Gastroesophageal sphincter (tissue), 4 donors: Measurements from ENCODE around the gene TFAP2E. TPM values are rescaled to one million over a fixed set of nuclear protein-coding genes. Genes with fewer than 3 reads are reported as not detected.

ENCODE experiments used
- ATAC-seq: fragments of 150-250 bp; one replicate; pipeline ENCODE4 v1.9.1; 2016; ENCODE audit warnings: mild to moderate bottlenecking, moderate library complexity
- H3K27ac ChIP-seq, 4 donors: fragments of 200-600 bp; sonication (generic) in 3 of 4; 1 replicate in 3 of 4; 2 replicates in 1 of 4; pipeline ENCODE4 v1.5.1; 2016 to 2019
- H3K27me3 ChIP-seq: fragments of 200-600 bp; sonication (generic); one replicate; pipeline ENCODE4 v1.5.1; 2019
- H3K36me3 ChIP-seq, 2 donors: fragments of 200-600 bp; sonication (generic); one replicate each; pipeline ENCODE4 v1.5.1; 2019; ENCODE audit warnings: control low read depth in 1 of 2
- H3K4me1 ChIP-seq, 3 donors: fragments of 200-600 bp; sonication (generic); 1 replicate in 2 of 3; 2 replicates in 1 of 3; pipeline ENCODE4 v1.5.1; 2016 to 2019; ENCODE audit warnings: control low read depth in 2 of 3
- H3K4me3 ChIP-seq, 2 donors: fragments of 200-600 bp; sonication (generic); one replicate each; pipeline ENCODE4 v1.5.1; 2019; ENCODE audit warnings: mild to moderate bottlenecking in 1 of 2, moderate library complexity in 1 of 2
- H3K9me3 ChIP-seq, 3 donors: fragments of 200-600 bp; sonication (generic); one replicate each; pipeline ENCODE4 v1.5.1; 2017 to 2019; ENCODE audit warnings: control low read depth in 2 of 3
- EP300 ChIP-seq: sonication (generic); formaldehyde crosslinking; IDR thresholded peaks from one replicate; pipeline ENCODE4 v1.6.1; 2017; ENCODE audit warnings: antibody characterized with exemption, mild to moderate bottlenecking
- POLR2A ChIP-seq, 2 donors: fragments of 450-650 bp; IDR thresholded peaks; one replicate each; pipeline ENCODE4 v1.6.1; 2017; ENCODE audit warnings: antibody characterized with exemption in 2 of 2, mild to moderate bottlenecking in 2 of 2, moderate library complexity in 1 of 2
- POLR2AphosphoS5 ChIP-seq: sonication (generic); formaldehyde crosslinking; IDR thresholded peaks from one replicate; pipeline ENCODE4 v1.6.1; 2017; ENCODE audit warnings: antibody characterized with exemption
- WGBS, 2 donors: methylation state at CpG; one replicate each; pipeline ENCODE4 v1.1.5; 2018; ENCODE audit warnings: low coverage in 1 of 2; 5-methylcytosine and 5-hydroxymethylcytosine counted together
- total RNA-seq, 4 donors: library from RNA; depleted of rRNA; stranded (reverse); fragments of >200 nt; gene quantifications; one replicate each; pipeline ENCODE4 v1.1.0, GENCODE V29; 2016
- TF ChIP-seq, protein P1 (sequence below), 4 experiments: fragments of 200-600 bp in 2 of 4; fragments of 450-650 bp in 2 of 4; sonication (generic) in 1 of 4; IDR thresholded peaks; one replicate each; pipeline ENCODE4 v1.5.1; 2017 to 2019; ENCODE audit warnings: antibody characterized with exemption in 4 of 4, mild to moderate bottlenecking in 2 of 4, moderate library complexity in 2 of 4

Gene TFAP2E
- total RNA-seq, 4 donors from 2014 or later = 0.27 TPM; not detected in 3

DNA sequence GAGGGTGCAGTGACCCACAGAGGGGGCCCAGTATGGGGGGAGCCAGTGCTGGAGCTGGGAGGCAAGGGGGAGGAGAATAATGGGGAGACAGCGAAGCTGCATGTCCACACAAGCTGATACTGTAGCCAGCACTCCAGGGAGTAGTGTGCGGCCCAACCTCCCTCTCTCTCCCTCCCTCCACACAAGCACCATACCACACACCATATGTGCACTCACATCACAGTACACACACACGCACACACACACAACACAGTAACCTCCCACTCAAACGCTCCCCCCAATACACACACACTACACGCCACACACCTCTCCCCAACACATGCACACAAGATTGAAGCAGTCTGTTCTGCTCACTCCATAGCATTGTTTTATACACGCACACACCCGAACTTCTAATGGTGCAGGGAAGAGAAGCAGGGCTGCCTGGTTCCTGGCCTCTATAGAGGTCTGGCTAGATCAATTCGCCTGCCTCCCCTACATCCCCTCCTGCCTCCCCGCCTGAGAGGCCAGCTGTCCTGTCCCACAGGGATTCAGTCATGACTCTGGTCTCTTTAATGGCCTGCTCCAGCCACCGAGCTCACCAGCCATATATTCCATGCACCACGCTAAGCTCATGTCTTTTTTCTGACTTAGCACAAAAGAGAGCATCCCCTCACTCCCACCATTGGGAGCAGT, 11.7 kb upstream of the TFAP2E start:
- H3K36me3 ChIP-seq = peaks cover 0 to 45% of the 10 kb centered on the region in 2 donors
- no peak for TF ChIP-seq EP300
- TF ChIP-seq, protein P1, sequence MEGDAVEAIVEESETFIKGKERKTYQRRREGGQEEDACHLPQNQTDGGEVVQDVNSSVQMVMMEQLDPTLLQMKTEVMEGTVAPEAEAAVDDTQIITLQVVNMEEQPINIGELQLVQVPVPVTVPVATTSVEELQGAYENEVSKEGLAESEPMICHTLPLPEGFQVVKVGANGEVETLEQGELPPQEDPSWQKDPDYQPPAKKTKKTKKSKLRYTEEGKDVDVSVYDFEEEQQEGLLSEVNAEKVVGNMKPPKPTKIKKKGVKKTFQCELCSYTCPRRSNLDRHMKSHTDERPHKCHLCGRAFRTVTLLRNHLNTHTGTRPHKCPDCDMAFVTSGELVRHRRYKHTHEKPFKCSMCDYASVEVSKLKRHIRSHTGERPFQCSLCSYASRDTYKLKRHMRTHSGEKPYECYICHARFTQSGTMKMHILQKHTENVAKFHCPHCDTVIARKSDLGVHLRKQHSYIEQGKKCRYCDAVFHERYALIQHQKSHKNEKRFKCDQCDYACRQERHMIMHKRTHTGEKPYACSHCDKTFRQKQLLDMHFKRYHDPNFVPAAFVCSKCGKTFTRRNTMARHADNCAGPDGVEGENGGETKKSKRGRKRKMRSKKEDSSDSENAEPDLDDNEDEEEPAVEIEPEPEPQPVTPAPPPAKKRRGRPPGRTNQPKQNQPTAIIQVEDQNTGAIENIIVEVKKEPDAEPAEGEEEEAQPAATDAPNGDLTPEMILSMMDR (IDR thresholded peaks at IDR 0.05) = no peak
- TF ChIP-seq POLR2AphosphoS5 = no peak
- TF ChIP-seq POLR2A (IDR thresholded peaks at IDR 0.05) = no peak
- ATAC-seq = no peak
- H3K27ac ChIP-seq = peak overlapping the region in 3 of 4 donors; percentile 94 to 98 (median 97)
- WGBS, 2 donors = 69 to 81% methylated on average over 7 to 9 of the region's 11 CpGs
- H3K4me3 ChIP-seq = no peak overlapping the region
- H3K27me3 ChIP-seq = no peaks in the 10 kb centered on the region
- H3K9me3 ChIP-seq = no peaks in the 10 kb centered on the region
- H3K4me1 ChIP-seq = peaks cover 0 to 50% (median 21%) of the 10 kb centered on the region in 3 donors

DNA sequence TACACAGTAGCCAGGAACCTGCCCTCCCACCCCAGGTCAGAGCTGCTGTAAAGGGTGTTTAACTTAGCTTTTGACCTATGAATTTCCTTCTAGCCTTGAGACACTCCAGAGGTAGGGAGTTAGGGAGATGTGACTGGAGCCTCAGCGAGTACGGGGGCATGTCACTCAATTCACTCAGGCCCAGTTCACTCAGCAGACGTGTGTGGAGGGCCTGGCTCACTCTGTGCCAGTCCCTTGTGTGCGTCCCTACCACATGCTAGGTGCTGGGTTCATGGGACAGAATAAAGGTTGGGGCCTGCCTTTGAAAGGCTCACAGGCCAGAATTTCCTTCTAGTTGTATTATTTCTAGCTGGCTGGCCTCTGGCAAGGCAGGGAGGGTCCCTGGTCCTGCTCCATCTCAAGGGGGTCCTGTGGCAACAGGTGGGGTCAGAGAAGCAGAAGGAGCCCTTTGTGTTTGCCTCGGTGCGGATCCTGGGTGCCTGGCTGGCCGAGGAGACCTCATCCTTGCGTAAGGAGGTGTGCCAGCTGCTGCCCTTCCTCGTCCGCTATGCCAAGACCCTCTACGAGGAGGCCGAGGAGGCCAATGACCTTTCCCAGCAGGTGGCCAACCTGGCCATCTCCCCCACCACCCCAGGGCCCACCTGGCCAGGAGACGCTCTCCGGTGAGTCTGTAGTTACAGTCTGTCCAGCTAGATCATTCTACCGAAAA, 11.0 kb upstream of the TFAP2E start:
- Histone ChIP-seq H3K9me3 (no peaks in the 10 kb centered on the region), H3K36me3 (peaks cover 0 to 52% of the 10 kb centered on the region in 2 donors), H3K4me1 (peaks cover 0 to 46% (median 18%) of the 10 kb centered on the region in 3 donors), H3K27ac (no peak overlapping the region), H3K27me3 (no peaks in the 10 kb centered on the region), H3K4me3 (no peak overlapping the region)
- TF ChIP-seq, protein P1 (IDR thresholded peaks at IDR 0.05) = no peak
- no peak for TF ChIP-seq POLR2A (IDR thresholded peaks at IDR 0.05)
- no peak for TF ChIP-seq POLR2AphosphoS5
- no peak for TF ChIP-seq EP300
- no peak for ATAC-seq
- 80 to 96% methylated on average over 3 of the region's 15 CpGs for WGBS, 2 donors

DNA sequence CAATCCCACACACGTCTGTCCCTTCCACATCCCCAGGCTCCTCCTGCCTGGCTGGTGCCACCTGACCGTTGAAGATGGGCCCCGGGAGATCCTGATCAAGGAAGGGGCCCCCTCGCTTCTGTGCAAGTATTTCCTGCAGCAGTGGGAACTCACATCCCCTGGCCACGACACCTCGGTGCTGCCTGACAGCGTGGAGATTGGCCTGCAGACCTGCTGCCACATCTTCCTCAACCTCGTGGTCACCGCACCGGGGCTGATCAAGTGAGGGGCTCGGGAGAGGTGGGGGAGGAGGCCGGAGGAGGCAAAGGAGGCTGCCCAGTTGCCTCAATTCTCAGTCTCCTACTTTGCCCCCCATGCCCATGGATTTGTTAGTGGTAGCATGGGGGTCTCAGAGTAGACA, 9.9 kb upstream of the TFAP2E start:
- Histone ChIP-seq H3K4me1 (peaks cover 0 to 41% (median 17%) of the 10 kb centered on the region in 3 donors), H3K36me3 (peaks cover 0 to 58% of the 10 kb centered on the region in 2 donors), H3K27me3 (no peaks in the 10 kb centered on the region), H3K9me3 (no peaks in the 10 kb centered on the region), H3K4me3 (no peak overlapping the region), H3K27ac (no peak overlapping the region)
- TF ChIP-seq EP300 = no peak
- TF ChIP-seq, protein P1 (IDR thresholded peaks at IDR 0.05) = no peak
- no peak for TF ChIP-seq POLR2A (IDR thresholded peaks at IDR 0.05)
- TF ChIP-seq POLR2AphosphoS5 = no peak
- ATAC-seq = no peak
- WGBS, 2 donors = 38% methylated on average over 6 of the region's 12 CpGs; no CpG with 5 or more reads in 1 of the 2 donors

DNA sequence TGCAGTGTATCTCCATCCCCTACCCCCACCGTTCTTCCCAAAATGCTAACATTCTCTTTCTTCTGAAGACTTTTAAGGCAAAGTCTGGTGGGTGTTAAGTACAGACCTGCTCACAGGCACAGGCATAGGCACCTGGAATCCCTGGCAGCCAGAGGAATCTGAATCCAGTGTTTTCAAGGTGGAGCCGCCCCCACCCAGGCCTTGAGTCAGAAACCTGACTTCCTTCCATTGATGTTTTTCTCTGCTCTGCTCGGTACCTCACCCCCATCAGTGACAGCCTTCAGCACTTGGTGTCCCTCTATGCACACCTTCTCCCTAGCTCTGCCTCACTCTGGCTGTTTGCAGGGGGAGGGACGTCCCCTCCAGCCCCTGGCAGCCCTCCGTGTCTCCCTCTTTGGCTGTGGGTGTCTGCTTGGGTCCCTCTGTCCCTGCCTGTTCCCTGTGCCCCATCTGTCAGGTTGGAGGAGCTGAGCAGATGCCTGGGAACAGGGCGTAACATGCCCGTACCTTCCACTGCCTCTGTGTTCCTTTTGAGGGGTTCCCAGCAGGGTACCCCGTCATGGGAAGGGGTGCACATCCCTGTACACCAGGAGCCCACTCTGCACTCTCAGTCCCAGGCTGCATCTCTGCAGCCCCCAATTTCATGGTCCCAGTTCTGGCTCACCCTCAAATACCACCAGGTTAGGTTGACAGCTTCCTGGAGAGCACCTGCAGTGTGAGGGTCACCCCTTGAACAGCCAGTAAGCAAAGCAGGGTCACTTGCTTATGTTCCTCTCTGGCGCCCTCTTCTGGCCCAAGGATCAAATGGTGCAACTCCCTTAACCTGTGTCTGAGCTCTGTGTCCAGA, 8.9 kb upstream of the TFAP2E start:
- peak; percentile 35 for ATAC-seq
- WGBS, 2 donors = 74 to 85% methylated on average over 6 to 8 of the region's 9 CpGs
- peaks cover 0 to 58% of the 10 kb centered on the region in 2 donors for H3K36me3 ChIP-seq

More for the DNA sequence above, 8.9 kb upstream of the TFAP2E start:
- H3K9me3 ChIP-seq = no peaks in the 10 kb centered on the region
- peaks cover 0 to 35% (median 10%) of the 10 kb centered on the region in 3 donors for H3K4me1 ChIP-seq
- H3K4me3 ChIP-seq = no peak overlapping the region
- H3K27ac ChIP-seq = no peak overlapping the region
- peaks cover 2% of the 10 kb centered on the region for H3K27me3 ChIP-seq
- TF ChIP-seq EP300 (no peak), POLR2A (IDR thresholded peaks at IDR 0.05) (no peak), POLR2AphosphoS5 (no peak)
- TF ChIP-seq, protein P1 (IDR thresholded peaks at IDR 0.05) = peak in 3 of 4 experiments; percentile 66 to 76 (median 70)
